Common myeloid progenitor, CD34-positive (primary cell): ENCODE data around the gene ARHGAP15.

Experiments used
- CTCF ChIA-PET: fragments of 350-600 bp; sonication (Branson Sonifier 250); formaldehyde crosslinking; loops from one replicate; lab custom pipeline; 2021; ENCODE audit warnings: antibody characterized with exemption; lab: Charles Lee
- POLR2A ChIA-PET: fragments of 350-600 bp; sonication (Branson Sonifier 250); formaldehyde crosslinking; loops from one replicate; lab custom pipeline; 2021; ENCODE audit warnings: antibody characterized with exemption; lab: Charles Lee
- DNase-seq, 3 donors: peaks; one replicate each; pipeline versions ENCODE4 v3.0.0 to v3.0.0-alpha.2; 2013
- H3K27ac ChIP-seq, 2 experiments: 1 replicate in 1 of 2; 2 replicates in 1 of 2; pipeline ENCODE4 v1.7.0; 2013; ENCODE audit warnings: inconsistent platforms in 2 of 2, low read length in 2 of 2, mild to moderate bottlenecking in 2 of 2, low read depth in 1 of 2, moderate library complexity in 1 of 2; ENCODE audit not compliant: severe bottlenecking in 2 of 2, insufficient read depth in 1 of 2, poor library complexity in 1 of 2
- H3K27me3 ChIP-seq, 5 experiments: replicated peaks in 2 of 5; 1 replicate in 3 of 5; 2 replicates in 2 of 5; pipeline versions ENCODE4 v1.6.1 to v1.7.0; 2013; ENCODE audit warnings: low read length in 4 of 5, mild to moderate bottlenecking in 2 of 5, moderate library complexity in 2 of 5, inconsistent platforms in 1 of 5; ENCODE audit not compliant: insufficient read depth in 5 of 5, control insufficient read depth in 4 of 5
- H3K36me3 ChIP-seq, 4 experiments: 1 replicate in 2 of 4; 2 replicates in 2 of 4; pipeline versions ENCODE4 v1.6.1 to v1.7.0; 2013; ENCODE audit warnings: low read length in 3 of 4, control low read depth in 1 of 4, mild to moderate bottlenecking in 1 of 4; ENCODE audit not compliant: control insufficient read depth in 4 of 4, insufficient read depth in 4 of 4
- H3K4me1 ChIP-seq, 4 experiments: 1 replicate in 3 of 4; 2 replicates in 1 of 4; pipeline versions ENCODE4 v1.6.1 to v1.7.1; 2013; ENCODE audit warnings: low read length in 3 of 4, mild to moderate bottlenecking in 3 of 4, control low read depth in 1 of 4, inconsistent platforms in 1 of 4, moderate library complexity in 1 of 4; ENCODE audit not compliant: control insufficient read depth in 4 of 4, insufficient read depth in 4 of 4; ENCODE audit errors: control extremely low read depth in 1 of 4
- H3K4me3 ChIP-seq, 7 experiments: 1 replicate in 4 of 7; 2 replicates in 3 of 7; pipeline versions ENCODE4 v1.5.1 to v1.7.0; 2013; ENCODE audit warnings: mild to moderate bottlenecking in 7 of 7, low read length in 6 of 7, moderate library complexity in 6 of 7, inconsistent platforms in 2 of 7, low read depth in 2 of 7, control low read depth in 1 of 7; ENCODE audit not compliant: insufficient read depth in 4 of 7, control insufficient read depth in 1 of 7; ENCODE audit errors: extremely low read depth in 1 of 7
- H3K9me3 ChIP-seq, 5 experiments: 1 replicate in 4 of 5; 2 replicates in 1 of 5; pipeline versions ENCODE4 v1.6.1 to v1.7.1; 2013; ENCODE audit warnings: low read length in 4 of 5, mild to moderate bottlenecking in 2 of 5, inconsistent platforms in 1 of 5, low read depth in 1 of 5, moderate library complexity in 1 of 5; ENCODE audit not compliant: control insufficient read depth in 4 of 5, insufficient read depth in 2 of 5; ENCODE audit errors: control extremely low read depth in 1 of 5
- WGBS: methylation state at CpG from one replicate; pipeline ENCODE4 v1.1.5; 2013; ENCODE audit not compliant: insufficient coverage; 5-methylcytosine and 5-hydroxymethylcytosine counted together

Gene ARHGAP15

DNA sequence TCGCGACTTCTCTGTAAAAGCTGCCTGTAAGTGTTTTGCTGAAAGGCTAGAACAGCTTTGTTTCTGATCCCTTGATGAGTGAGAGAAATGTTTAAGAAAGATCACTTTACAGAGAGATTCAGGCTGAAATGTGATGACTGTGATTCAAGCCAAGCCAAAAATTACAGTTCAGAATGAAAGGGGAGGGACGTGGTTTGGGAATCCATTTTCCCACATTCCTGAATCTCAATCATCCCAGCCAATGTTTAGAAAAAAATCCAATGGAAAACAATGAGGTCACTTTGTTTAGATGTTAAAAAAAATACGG is 416.7 kb downstream of the ARHGAP15 start:
- POLR2A ChIA-PET = no interaction called here
- H3K27ac ChIP-seq = no peak overlapping the region
- DNase-seq = no peak

GRCh38 chr2:143548032-143548431 is 418.8 kb downstream of the ARHGAP15 start:
- Histone ChIP-seq H3K27ac (no peak overlapping the region), H3K27me3 (no peaks in the 10 kb centered on the region), H3K9me3 (no peaks in the 10 kb centered on the region), H3K4me3 (no peak overlapping the region), H3K36me3 (peaks cover 3 to 12% (median 8%) of the 10 kb centered on the region in 4 experiments), H3K4me1 (no peaks in the 10 kb centered on the region)
- WGBS = no CpG with 5 or more reads among the region's 2 CpGs
- ChIA-PET POLR2A (no interaction called here), CTCF (interaction anchor here (0.6 kb wide), 1 partner anchor 199 kb away, joined by 4 read pairs; no protein-coding TSS in a partner anchor)
- DNase-seq = no peak

More for the DNA sequence above, 416.7 kb downstream of the ARHGAP15 start:
- H3K27me3 ChIP-seq = no peaks in the 10 kb centered on the region
- CTCF ChIA-PET = no interaction called here
- no peak overlapping the region for H3K4me3 ChIP-seq
- WGBS = 100% methylated on average over 2 of the region's 4 CpGs
- no peaks in the 10 kb centered on the region for H3K4me1 ChIP-seq
- peaks cover 0 to 8% (median 6%) of the 10 kb centered on the region in 5 experiments for H3K9me3 ChIP-seq
- H3K36me3 ChIP-seq = peaks cover 3 to 18% (median 7%) of the 10 kb centered on the region in 4 experiments

- POLR2A ChIA-PET = no interaction called here
- Histone ChIP-seq H3K27ac (no peak overlapping the region), H3K27me3 (no peaks in the 10 kb centered on the region), H3K4me1 (no peaks in the 10 kb centered on the region), H3K4me3 (no peak overlapping the region), H3K36me3 (peaks cover 0 to 7% (median 5%) of the 10 kb centered on the region in 4 experiments), H3K9me3 (no peaks in the 10 kb centered on the region)
- 86% methylated on average over 1 of the region's 2 CpGs for WGBS
- CTCF ChIA-PET = interaction anchor here (1.6 kb wide), 1 partner anchor 16 kb away, joined by 5 read pairs; no protein-coding TSS in a partner anchor
- no peak for DNase-seq
Measured at GRCh38 chr2:143550500-143550899, 421.3 kb downstream of the ARHGAP15 start.

GRCh38 chr2:143551971-143552650 is 422.9 kb downstream of the ARHGAP15 start:
- no peaks in the 10 kb centered on the region for H3K9me3 ChIP-seq
- WGBS = 93% methylated on average over 5 of the region's 9 CpGs
- CTCF ChIA-PET = no interaction called here
- no peak overlapping the region for H3K27ac ChIP-seq
- H3K4me1 ChIP-seq = no peaks in the 10 kb centered on the region
- H3K4me3 ChIP-seq = no peak overlapping the region
- no peak for DNase-seq
- POLR2A ChIA-PET = no interaction called here
- H3K36me3 ChIP-seq = peaks cover 2 to 19% (median 7%) of the 10 kb centered on the region in 4 experiments
- no peaks in the 10 kb centered on the region for H3K27me3 ChIP-seq

- Histone ChIP-seq H3K4me3 (no peak overlapping the region), H3K4me1 (no peaks in the 10 kb centered on the region), H3K9me3 (no peaks in the 10 kb centered on the region), H3K36me3 (peaks cover 5 to 27% (median 13%) of the 10 kb centered on the region in 4 experiments), H3K27me3 (no peaks in the 10 kb centered on the region), H3K27ac (no peak overlapping the region)
- ChIA-PET CTCF (no interaction called here), POLR2A (no interaction called here)
- DNase-seq = peak in 1 of 3 donors; percentile 13
- no CpG with 5 or more reads among the region's 3 CpGs for WGBS
Measured at GRCh38 chr2:143553261-143553660, 424.0 kb downstream of the ARHGAP15 start.

- Histone ChIP-seq H3K4me1 (no peaks in the 10 kb centered on the region), H3K27me3 (no peaks in the 10 kb centered on the region), H3K27ac (no peak overlapping the region), H3K36me3 (peaks cover 17 to 50% (median 27%) of the 10 kb centered on the region in 4 experiments), H3K4me3 (no peak overlapping the region), H3K9me3 (no peaks in the 10 kb centered on the region)
- ChIA-PET CTCF (no interaction called here), POLR2A (no interaction called here)
- no peak for DNase-seq
- WGBS = no CpG with 5 or more reads among the region's 1 CpG
Measured at GRCh38 chr2:143558665-143559064, 429.4 kb downstream of the ARHGAP15 start.

GRCh38 chr2:143559147-143559546 is 429.9 kb downstream of the ARHGAP15 start:
- POLR2A ChIA-PET = no interaction called here

More at GRCh38 chr2:143559147-143559546, 429.9 kb downstream of the ARHGAP15 start:
- no peak for DNase-seq
- CTCF ChIA-PET = no interaction called here
- no peak overlapping the region for H3K4me3 ChIP-seq
- 92% methylated on average over 2 of the region's 2 CpGs for WGBS
- no peaks in the 10 kb centered on the region for H3K4me1 ChIP-seq
- H3K9me3 ChIP-seq = no peaks in the 10 kb centered on the region
- H3K27ac ChIP-seq = no peak overlapping the region
- H3K27me3 ChIP-seq = no peaks in the 10 kb centered on the region
- peaks cover 18 to 50% (median 30%) of the 10 kb centered on the region in 4 experiments for H3K36me3 ChIP-seq
